ENCODE data around the gene SLC16A3.

SLC16A3 gene

DNA sequence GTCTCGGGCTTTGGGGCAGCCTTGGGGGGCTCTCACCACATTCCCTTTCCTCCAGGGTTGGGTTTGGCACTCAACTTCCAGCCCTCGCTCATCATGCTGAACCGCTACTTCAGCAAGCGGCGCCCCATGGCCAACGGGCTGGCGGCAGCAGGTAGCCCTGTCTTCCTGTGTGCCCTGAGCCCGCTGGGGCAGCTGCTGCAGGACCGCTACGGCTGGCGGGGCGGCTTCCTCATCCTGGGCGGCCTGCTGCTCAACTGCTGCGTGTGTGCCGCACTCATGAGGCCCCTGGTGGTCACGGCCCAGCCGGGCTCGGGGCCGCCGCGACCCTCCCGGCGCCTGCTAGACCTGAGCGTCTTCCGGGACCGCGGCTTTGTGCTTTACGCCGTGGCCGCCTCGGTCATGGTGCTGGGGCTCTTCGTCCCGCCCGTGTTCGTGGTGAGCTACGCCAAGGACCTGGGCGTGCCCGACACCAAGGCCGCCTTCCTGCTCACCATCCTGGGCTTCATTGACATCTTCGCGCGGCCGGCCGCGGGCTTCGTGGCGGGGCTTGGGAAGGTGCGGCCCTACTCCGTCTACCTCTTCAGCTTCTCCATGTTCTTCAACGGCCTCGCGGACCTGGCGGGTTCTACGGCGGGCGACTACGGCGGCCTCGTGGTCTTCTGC is 8.4 kb downstream of the SLC16A3 start:
- no peak for DNase-seq

DNA sequence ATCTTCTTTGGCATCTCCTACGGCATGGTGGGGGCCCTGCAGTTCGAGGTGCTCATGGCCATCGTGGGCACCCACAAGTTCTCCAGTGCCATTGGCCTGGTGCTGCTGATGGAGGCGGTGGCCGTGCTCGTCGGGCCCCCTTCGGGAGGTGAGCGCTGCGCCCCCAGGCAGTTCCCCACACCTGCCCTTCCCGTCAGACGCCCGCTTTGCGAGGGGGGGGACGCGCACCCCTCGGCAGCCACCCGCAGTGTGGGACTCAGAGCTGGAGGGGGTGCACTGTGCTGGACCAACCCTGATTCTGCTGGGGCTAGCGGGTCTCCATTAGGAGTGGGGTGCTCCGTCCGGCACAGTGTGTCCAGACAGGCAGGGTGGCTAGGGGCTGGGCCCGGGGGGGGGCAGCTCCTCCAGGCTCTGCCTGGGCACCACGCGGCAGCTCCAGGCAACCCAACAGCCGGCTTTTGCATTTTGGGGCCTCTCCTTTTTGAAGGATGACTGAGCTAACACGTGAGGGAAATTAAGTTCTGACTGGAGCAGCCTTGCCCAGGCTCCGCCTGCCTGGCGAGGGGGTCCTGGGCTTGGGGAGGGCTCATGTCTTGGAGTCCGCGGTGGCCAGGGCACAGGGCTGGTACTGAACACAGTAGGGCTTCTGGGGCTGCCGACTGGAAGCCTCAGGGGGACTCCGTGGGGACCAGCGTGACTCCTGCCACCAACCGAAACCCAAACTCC is 9.1 kb downstream of the SLC16A3 start:
- DNase-seq, result no peak

DNA sequence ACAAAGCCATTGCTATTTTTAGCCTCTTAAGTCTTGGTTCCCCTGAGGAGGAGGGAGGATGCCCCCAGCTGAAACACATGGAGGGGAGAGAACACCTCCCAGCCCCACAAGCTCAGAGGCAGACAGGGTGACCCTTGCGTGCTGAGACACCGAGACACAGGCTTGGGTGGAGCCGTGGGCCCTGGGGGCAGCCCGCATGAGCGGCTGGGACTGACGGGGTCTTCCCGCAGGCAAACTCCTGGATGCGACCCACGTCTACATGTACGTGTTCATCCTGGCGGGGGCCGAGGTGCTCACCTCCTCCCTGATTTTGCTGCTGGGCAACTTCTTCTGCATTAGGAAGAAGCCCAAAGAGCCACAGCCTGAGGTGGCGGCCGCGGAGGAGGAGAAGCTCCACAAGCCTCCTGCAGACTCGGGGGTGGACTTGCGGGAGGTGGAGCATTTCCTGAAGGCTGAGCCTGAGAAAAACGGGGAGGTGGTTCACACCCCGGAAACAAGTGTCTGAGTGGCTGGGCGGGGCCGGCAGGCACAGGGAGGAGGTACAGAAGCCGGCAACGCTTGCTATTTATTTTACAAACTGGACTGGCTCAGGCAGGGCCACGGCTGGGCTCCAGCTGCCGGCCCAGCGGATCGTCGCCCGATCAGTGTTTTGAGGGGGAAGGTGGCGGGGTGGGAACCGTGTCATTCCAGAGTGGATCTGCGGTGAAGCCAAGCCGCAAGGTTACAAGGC is 9.8 kb downstream of the SLC16A3 start:
- peak; percentile 57 to 71 for DNase-seq

DNA sequence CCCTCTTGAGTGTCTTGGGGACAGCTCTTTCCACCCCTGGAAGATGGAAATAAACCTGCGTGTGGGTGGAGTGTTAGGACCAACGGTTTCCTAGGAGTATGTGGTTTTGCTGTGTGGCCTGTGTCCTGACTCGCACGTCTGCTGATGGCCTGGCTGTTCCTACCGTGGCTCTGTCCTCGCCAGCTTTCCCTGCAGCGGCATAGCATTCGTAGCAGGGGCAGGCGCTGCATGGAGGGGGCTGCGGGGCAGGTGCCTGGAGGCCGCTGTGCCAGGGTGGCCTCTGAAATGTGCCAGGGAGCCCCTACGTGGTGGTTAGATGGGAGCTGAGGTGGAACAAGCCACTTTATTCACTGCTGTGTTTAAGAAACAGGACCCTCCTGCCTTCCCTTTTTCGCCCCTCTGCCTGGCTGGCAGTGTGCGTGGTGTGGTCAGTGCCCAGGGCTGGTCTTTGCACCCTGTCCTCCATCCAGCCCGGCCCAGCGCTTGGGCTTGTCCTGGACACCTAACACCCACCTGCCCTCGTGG is 10.6 kb downstream of the SLC16A3 start:
- DNase-seq, result no peak

DNA sequence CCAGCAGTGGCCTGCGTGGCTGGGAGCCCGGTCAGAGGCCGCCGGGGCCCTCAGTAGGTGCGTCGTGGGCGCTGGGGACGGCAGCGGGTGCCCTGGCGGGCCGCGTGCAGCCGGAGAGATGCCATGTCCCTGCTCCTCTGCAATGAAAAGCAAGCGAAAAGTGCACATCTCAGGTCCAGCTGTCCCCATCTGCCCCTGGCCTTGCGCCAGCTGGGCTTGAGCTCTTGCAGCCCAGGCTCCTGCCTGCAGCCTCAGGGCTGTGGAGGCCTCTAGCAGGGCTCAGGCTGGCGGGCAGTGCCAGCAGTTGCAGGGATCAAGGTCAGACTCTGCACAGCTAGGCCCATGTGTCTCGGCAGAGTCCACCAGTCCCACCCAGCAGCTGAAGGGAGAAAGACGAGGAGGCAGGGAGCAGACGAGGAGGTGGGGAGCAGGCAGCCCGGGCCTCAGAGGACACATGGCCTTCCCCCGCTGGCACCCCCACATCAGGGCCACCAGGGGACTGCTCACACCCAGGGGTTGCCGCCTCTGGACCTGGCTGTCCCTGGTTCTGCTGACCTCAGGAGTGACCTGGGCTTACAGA is 11.2 kb downstream of the SLC16A3 start:
- DNase-seq, result no peak

DNA sequence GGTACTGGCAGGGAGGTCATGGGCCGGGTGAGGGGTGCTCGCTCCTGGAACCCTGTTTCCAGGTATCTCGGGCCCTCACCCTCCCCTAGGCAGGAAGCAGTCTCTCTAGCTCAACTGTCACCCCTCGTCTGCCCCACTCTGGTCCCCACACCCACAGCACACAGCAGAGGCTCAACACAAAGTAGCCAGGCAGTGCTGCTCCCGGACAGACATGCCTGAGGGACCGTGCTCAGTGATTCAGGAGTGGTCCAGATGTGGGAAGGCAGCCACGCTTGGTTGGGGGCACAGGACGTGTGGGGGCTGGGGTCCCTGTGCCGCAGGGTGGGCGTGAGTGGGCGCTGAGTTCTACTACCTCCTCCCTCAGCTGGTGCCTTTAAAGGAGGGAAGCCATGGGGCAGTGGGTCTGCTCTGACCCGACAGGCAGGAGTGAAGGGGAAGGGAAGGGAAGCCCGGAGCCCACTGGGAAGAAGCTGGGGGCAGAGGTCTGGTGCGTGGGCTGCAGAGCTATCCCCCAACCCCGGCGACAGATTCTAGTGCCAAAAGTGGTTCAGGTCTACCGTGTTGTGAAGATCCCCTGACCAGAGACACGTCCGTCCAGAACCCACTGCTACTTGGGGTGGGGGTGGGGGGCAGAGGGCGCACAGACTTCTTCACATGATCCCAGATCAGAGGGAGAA is 11.8 kb downstream of the SLC16A3 start:
- DNase-seq, result no peak

DNA sequence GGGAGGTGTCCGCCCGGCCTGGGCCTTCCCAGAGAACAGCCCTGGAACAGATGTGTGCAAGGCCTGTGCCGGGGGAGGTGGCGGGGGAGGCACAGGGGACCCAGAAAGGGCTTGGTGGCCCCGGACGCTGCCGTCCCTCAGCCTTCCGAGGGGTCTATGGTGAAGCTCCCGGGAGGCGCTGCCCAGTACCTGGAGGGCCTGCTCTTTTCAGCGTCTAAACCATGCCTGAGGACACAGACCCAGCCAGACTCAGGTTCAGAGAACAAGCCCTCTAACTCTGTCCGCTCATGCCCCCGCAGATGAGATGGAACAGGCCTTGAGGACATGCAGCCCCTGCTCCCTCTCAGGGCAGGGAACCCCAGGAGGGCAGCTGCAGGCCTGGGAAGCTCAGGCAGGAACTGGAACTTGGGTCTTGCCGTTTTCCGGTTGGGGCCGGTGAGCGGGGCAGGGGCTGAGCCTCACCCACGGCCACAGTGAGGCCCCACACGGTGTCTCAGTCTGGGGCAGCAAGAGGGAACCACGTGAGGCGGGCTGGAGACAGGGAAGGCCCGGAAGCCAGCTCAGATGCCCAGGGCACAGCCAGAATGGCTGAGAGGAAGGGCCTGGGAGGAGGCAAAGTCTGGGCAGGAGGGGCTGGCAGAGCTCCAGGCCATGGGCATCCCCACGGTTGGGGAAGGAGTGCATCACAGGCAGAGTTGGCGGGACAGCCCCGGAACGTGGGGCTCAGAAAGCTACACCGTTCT is 12.5 kb downstream of the SLC16A3 start:
- DNase-seq, result peak; percentile 39 to 42

DNA sequence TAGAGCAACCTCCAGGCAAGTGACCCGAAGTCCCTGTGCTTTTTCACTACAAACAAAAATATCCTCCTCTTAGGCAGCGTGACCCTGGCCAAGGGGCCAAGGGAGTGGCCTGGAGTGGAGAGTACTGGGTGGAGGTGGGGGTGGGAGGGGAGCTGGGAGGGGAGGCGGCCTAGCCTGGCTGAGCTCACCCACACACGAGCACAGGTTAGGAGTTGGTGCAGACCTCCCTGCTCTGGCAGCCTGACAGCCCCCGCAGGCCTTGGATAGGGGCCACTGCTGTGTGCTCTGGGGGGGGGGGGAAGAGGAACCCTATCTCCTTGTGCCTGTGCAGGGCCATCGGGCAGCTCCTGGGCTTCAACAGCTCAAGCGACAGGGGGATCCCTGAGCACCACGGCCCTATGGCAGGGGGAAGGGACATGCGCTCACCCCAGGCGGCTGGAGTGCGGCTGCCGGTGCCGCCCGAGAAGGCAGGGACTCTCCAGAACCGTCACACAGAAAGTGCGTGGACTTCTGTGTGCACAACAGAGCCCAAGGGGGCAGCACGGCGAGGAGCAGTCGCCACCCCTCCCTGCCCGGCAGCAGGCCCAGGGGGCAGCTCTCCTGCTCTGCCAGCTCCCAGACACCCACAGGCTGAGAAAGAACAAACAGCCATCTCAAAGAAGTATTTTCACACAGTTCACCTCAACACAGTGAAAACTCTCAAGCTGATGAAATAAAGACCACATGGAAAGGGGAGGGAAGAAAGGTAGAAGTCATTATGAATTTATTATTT is 13.3 kb downstream of the SLC16A3 start:
- no peak for DNase-seq

DNA sequence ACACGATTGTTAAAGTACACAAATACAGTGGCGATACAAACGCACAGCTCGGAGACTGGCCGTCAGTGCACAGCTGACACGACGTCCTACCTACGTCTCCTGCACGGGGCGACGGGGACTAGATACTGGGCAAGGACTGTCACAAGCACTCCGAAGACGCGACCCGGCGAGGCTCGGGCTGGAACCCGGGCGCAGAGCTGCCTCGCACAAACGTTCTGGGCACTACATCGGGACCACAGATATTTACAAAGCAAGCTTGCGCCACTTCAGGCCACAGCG is 13.8 kb downstream of the SLC16A3 start:
- no peak for DNase-seq

DNA sequence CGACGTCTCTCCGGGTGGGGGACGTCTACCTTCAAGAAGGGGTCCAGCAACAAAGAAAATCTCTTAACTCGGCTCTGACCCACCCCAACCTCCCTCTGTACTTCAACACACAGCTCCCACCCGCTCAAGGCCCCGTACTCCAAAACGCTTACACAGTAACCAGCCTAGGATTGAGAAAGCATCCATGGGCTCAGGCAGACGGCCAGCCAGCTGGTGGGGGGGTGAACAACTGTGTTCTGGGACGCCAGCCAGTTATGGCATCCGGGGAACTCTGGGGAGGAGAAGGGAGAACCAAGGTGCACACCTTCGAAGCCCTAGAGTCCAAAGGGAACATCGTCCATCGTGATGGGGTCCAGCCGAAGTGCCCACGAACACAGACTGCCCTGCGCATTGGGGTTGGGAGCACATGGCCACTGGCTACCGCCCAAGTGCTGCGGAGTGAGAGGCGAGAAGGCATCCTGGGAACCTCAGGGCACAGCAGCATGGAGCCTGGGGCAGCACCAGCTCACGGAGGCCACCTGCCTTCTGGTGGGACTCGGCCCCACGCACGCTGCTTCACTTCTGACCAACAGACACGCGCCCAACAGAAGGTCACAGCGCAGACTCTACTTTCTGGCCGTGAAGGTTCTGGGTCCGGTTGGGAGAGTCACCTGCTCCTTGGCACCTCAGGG is 14.3 kb downstream of the SLC16A3 start:
- DNase-seq, result no peak

DNA sequence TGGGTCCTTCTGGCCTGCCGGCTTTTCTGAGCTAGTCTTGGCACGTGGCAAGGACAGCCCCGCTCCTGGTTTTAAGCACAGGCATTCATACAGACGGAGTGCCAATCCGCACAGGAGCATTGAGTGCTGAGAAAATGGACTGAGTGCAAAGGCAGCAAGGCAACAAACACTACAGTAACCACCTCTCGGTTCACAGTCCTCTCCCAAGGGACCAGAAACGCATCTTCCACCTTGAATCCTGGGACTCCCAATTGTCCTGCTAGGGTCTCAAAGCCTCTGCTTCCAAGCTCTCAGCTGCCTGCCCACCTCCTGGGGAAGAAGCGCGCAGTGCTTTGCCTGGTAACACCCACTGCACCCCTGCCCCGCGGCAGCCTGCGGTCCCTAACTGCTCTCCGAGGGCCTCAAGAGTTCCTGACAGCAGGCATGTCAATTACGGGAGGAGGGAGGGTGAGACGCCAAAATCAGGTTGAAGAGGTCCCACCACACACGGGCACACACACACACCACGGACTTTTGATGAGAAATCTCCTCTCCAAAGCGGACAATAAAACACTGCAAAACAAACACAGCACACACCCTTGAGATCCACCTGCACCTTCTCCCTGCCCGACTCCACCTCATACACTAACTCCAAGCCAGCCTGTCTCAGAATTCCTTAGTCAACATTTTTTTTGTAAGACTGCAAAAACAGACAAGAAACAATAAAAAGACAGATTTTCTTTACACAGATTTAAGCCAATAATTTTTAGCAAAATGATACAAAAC is 15.0 kb downstream of the SLC16A3 start:
- no peak for DNase-seq

DNA sequence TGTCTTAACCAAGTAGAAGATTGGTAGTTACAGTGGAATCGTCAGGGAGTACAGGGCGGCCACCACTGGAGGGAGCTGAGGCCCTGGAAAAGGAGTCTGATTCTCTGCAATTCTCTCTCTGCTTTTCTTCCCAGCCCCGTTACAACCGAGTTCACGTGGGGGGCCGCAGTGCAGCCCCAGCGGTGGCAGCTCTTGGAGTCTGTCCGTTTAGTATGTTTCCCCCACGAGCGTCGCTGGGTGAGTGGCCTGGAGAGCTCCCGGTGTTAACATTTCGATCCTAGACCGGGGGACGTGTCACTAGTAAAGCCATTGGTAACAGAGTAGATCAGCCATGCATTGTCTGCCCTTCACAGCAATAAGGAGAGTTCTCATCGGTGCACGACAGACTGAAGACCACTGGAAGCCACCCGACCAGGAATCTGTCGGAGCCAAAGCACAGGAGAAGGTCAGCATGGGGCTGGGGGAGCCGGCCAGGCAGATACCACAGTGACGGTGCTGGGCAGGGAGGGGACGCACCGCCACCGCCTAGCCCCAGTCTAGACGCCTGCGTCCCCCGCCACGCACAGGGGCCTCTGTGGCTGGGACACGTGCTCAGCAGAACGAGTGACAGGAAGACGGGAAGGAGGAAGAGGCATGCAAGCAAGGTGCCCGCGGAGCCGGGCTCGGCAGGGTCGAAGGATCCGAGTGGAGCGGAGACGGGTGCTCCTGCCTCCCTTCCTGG is 15.7 kb downstream of the SLC16A3 start:
- DNase-seq, result no peak

DNA sequence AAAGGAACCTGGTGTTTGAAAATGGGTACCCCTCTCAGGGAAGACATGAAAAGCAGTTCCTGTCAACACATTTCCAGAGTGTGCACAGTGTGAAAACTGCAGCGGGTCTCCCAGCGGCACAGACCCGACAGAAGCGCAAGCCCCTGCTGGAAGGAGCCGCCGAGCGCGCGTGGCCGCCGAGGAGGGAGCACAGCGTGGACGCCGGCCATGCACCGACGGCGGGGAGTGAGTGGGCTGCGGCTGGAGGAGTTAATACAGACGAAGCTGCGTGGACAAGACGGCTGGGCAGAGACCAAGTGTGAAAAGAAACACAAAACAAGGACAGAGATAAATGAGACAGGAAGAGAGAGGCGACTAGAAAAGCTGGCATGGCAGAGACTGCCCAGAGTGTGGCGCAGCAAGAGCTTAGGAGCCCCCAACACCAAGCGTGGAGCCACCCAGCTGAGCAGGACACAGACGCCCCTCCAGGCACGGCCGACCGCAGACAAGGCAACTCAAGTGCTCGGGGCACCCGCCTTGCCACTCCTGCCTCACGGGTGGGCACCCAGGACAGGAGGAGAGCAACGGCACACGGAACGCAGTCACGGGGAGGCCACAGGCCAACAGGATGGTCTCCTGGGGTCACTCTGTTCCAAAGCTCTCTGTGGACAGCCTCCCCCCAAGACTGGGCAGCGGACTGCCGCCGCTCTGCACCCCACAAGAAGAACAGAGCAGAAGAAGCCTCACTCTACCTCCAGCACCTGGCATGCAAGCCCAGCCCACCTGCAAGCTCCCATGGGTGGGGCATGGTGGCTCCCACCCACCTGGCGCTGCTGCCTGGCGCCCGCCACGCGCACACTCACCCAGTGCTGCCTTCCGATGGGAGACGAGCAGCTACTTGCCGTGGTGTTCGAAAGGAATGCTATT is 16.5 kb downstream of the SLC16A3 start:
- no peak for DNase-seq

DNA sequence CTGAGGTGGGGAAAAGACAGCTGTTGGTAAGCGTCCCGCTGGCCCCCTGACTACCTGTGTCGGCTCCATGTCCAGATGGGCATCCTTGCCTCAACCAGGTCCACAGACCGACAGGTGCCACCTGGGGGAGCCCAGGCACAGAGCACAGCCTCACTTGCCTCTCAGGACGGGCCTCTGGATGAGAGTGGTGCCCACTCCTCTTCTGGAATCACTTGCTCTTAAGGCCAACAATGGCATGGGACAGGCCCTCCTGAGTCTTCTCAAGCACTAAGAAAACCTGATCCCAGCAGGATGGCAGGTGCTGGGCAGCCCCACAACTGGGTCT is 17.2 kb downstream of the SLC16A3 start:
- DNase-seq, result no peak

DNA sequence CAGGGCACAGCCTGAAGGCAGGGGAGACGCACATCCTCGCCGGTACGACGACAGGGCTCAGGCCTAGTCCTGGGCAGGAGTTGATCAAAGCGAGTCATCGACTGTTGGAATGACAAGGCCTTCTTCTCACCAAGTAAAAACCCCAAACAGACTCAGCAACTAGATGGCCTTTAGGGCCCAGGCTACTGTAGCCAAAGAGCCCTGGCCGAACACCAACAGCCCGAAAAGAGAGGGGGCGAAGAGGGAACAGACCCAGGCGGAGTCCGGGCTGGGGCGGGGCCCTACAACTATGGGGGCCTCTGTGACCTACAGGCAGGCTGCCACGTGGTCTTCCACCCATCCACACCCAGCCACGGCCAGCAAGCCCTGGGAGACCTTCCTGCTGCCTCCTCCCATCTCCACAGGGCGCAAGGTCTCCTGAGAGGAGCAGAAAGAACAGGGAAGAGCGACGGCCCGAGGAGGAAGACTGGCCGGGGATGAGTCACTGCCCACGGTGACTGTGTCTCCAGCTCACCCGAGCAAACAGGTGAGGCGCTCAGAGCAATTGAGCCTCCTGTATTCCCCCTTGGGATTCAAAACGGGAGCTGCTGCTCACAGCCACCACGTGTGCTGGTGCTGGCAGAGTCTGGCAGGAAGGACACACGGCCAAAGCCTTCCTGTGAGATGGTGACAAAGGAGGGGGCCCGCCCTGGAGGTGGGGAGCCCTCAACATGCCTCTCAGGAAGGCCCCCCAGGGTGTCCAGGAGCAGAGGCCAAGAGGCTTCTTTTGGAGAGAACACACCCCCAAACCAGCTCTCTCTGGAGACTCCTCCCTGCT is 17.7 kb downstream of the SLC16A3 start:
- no peak for DNase-seq

DNA sequence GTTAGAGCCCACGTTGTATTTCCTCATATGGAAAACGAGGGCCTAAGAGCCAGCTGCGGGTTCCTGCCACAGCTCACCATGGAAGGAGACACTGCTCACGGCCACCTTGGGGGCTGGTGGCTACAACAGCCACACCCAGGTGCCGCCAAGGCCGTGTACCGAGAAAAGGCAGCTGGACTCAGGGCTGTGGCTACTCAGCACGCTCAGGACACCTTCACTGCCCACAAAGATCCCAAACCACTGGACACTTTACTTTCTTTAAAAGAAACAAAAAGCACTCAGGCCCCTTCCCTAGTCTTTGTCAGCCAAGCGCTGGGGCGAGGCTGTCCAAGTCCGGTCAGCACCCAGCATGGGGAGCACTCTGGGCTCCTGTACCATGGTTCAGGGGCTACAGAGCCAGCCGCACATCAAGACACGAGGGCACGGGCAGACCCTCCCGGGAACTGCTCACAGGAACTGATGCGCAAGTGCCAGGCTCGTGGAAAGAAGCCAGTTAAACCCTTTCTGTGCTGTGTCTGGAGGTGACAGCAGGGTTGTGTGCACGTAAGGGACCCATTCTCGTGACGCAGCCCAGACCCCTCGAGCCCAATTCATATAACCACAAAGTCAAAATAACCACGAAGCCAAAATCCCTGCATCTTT is 18.5 kb downstream of the SLC16A3 start:
- no peak for DNase-seq

Data from stimulated activated CD4-positive, alpha-beta T cell treated with anti-CD3 and anti-CD28 coated beads, Interleukin-4, amount 100 ng/mL, for 4 hours (primary cell).